Stimulated activated CD4-positive, alpha-beta T cell treated with anti-CD3 and anti-CD28 coated beads, Interleukin-4, amount 100 ng/mL, for 1 hour (primary cell): ENCODE measurements around the gene ARHGAP29.

Experiments used
- DNase-seq: peaks from one replicate; pipeline ENCODE4 v3.0.0-alpha.2; 2020

The ARHGAP29 gene

GRCh38 chr1:94235189-94236012 is 2.0 kb downstream of the ARHGAP29 start:
- no peak for DNase-seq

GRCh38 chr1:94234615-94235014 is 2.8 kb downstream of the ARHGAP29 start:
- no peak for DNase-seq

DNA sequence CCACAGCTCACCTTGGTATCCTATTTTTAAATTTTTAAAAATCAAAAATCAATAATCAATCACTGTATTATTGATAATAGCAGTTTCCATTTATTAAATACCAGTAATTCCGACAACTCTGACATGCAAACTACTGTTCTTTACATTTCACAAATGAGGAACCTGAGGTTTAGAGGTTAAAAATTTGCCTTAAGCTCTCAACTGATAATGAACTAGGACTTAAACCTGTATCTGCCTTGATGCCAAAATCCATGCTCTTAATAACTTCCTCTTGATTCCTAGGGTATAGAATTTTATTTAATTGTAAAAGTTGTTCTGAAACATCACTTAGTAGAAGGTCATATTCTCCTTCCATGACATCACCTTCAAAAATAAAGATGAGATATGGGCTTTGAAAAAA is 5.6 kb downstream of the ARHGAP29 start:
- DNase-seq, result no peak

GRCh38 chr1:94230920-94231319 is 6.5 kb downstream of the ARHGAP29 start:
- DNase-seq, result no peak

GRCh38 chr1:94228640-94229375 is 8.6 kb downstream of the ARHGAP29 start:
- no peak for DNase-seq

- DNase-seq, result no peak
These were observed 9.8 kb downstream of the ARHGAP29 start for GRCh38 chr1:94227624-94228023.

DNA sequence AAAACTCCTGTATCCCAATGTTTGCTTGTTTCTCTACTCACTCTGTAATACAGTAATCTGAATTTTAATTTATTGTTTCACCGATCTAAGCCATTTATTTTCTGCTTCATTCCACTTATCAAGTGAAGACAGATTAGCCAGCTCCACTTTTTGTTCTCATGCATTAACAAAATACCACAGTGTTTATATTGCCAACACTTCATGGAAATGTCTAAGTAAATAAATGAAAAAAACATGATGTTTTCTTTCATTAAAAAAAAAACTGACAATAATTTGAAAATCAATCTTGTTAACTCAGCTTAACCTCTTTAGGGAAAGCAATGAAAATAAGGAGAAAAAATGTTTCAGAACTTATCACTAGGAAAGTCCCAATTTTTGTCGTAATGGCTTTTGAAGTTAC is 11.5 kb downstream of the ARHGAP29 start:
- DNase-seq, result no peak

DNA sequence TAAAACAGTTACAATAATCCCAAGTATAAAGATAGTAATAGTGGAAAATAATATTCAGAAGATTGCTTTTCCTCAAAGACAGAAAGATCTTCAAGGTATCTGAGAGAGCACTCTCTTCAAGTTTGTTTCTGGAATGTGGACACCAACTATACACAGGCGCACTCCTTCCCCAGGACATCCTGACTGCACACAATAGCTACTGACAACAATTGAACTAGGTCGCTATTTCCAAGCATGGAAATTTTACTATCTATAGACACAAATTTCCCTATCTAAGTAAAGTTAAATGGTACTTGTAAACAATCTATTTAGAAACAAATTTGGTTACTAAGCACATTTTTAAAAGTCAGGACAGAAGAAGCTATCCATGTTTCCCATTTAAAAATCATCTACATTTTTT is 19.1 kb downstream of the ARHGAP29 start:
- DNase-seq, result no peak

DNA sequence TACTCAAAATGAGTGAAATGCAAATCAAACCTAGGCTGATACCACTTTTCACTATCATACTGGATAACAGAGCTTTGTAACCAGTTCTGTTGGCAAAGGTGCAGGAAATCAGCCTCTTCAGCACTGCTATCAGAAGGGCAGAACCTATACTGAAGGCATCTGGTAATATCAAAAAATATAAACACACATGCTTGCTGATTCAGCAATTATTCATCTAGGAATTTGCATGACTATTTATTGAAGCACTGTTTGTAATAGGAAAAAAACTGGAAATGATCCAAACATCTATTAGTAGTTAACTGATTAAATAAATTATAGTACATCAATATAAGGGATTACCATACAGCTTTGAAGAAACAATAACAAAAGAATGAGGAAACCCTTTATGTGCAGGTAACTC is 21.4 kb downstream of the ARHGAP29 start:
- DNase-seq, result no peak

- DNase-seq, result no peak
These were observed 27.4 kb downstream of the ARHGAP29 start for GRCh38 chr1:94209982-94210381.

- no peak for DNase-seq
These were observed 28.0 kb downstream of the ARHGAP29 start for GRCh38 chr1:94209425-94209824.

DNA sequence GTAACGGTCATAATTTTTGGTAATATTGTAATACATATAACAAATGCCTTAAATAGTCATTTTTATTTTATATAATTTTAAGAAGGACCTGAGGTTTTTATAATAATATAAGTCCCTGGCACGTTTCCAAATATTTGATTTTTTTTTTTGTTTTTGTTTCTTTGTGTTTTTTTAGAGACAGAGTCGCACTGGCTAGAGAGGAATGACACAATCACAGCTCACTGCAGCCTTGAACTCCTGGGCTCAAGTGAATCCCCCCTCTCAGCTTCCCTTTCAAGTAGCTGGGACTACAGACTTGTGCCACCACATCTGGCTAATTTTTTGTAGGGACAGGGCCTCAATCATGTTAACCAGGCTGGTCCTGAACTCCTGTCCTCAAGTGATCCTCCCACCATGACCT is 29.7 kb downstream of the ARHGAP29 start:
- DNase-seq, result no peak

DNA sequence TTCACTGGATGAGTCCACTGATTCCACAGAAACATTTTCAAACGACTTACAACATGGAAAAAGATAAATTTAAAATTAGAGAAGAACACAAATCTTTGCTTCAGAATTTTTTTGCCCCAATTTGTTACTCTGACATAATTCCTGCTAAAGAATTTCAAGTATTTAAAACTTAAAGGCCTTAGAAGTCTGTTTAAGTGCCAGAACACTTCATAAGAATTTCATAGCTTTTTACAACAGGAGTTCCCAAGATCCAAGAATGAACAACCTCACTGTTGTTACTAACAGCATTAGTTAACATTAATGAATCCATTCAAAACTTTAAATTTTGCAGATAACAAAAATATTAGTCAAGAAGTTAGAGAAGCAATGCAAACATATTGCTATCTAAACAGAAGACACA is 31.7 kb downstream of the ARHGAP29 start:
- no peak for DNase-seq

GRCh38 chr1:94202241-94202640 is 35.1 kb downstream of the ARHGAP29 start:
- no peak for DNase-seq

DNA sequence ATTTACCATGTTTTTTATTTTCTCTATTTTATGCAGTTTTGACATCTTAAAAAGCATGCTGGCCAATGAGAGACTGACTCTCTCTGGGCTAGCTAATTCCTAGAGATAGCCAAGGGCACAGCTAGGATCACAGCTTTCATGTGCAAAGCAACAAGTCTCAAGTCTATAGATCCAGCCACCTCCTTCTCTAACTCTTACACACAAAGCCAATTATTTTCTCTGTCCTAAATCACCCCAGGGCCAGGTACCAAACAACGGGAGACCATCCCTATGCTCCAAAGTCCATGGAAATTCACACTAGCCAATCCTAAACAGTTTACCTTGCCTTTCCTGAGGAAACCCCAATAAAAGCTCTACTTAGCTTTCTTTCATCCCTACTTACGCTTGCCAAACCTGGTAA is 38.0 kb downstream of the ARHGAP29 start:
- no peak for DNase-seq

DNA sequence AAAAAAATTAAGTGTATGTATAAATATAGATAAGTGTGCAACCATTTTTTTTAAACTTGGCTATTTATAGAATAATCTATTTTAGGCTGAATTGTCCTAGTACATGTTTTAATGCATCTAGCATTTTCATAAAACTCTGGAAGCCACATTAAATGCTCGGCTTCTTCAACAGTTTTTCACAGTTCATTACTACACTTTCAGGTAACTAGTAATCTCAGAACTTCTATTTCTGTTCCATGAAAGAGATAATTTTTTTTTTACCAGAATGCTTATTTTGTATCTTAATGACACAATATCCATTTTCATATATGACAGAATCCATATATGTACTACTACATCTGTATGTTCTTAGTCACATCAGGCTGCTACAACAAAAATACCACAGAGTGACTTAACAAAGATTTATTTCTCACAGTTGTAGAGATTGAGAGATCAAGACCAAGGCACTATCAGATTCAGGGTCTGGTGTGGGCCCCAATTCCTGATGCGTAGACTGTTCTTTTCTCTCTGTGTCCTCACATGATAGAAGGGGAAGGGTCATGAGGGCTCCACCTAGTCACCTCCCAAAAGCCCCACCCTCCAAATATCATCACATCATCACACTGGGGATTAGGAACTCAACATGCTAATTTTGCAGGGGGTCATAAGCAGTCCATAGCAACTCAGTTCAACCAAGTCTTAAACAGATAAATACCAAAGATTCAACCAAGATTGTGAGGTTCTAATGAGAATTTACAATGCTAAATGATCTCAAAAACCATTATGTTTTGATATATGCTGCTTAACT is 43.1 kb downstream of the ARHGAP29 start:
- no peak for DNase-seq

GRCh38 chr1:94193128-94193527 is 44.3 kb downstream of the ARHGAP29 start:
- DNase-seq, result no peak

GRCh38 chr1:94191216-94191615 is 46.2 kb downstream of the ARHGAP29 start:
- DNase-seq, result no peak

GRCh38 chr1:94186946-94187345 is 50.4 kb downstream of the ARHGAP29 start:
- DNase-seq, result no peak

- no peak for DNase-seq
These were observed 54.1 kb downstream of the ARHGAP29 start for GRCh38 chr1:94183197-94183815.

GRCh38 chr1:94182191-94182590 is 55.2 kb downstream of the ARHGAP29 start:
- no peak for DNase-seq

DNA sequence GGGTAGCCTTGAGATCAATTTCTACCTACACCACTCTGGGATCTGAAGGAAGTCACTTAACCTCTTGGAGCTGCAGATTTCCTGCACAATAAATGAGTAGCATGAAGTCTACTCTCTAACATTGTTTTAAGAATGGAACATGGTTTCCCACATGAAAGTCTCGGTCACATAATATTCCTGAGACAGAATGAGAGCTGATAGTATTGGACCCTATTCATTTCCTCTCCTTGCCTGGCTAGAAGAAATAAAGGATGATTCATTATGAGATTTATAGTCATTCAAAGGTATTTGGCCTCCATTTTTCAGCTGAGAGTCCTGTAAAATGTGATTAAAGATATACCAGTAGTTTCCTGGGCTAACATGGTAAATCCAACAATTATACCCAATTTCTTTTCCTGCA is 56.7 kb downstream of the ARHGAP29 start:
- no peak for DNase-seq

- no peak for DNase-seq
These were observed 58.5 kb downstream of the ARHGAP29 start for GRCh38 chr1:94178901-94179300.
